GM12878 (cell line): ENCODE measurements around the gene BMI1. TPM values are rescaled to one million over a fixed set of nuclear protein-coding genes. Genes with fewer than 3 reads are reported as not detected.

Experiments used
- ATAC-seq: fragments of 200-7000 bp; cut with Tn5 transposase; 3 replicates; pipeline ENCODE4 v1.9.1; 2020; ENCODE audit warnings: mild to moderate bottlenecking, moderate library complexity
- BruUV-seq: library from RNA; stranded (reverse); fragments of 400-500 nt; replicated peaks from 2 replicates; lab custom pipeline; 2021; lab: Mats Ljungman, UMichigan
- CTCF ChIA-PET: fragments of 300-600 bp; sonication (Branson Sonifier 250); formaldehyde crosslinking; extraction: SDS; loops from one replicate; lab custom pipeline; 2021; ENCODE audit warnings: inconsistent platforms; lab: Yijun Ruan, JAX
- POLR2A ChIA-PET: fragments of 350-600 bp; formaldehyde crosslinking; extraction: SDS; loops from one replicate; lab custom pipeline; 2021; ENCODE audit warnings: inconsistent platforms; lab: Charles Lee
- RAD21 ChIA-PET: fragments of 300-600 bp; sonication (Branson Sonifier 250); formaldehyde crosslinking; loops from one replicate; lab custom pipeline; 2023; ENCODE audit warnings: antibody characterized with exemption; ENCODE audit not compliant: unreplicated experiment; lab: Charles Lee
- SMC1A ChIA-PET: fragments of 300-600 bp; sonication (Branson Sonifier 250); formaldehyde crosslinking; loops from one replicate; lab custom pipeline; 2023; ENCODE audit not compliant: unreplicated experiment, uncharacterized antibody; lab: Charles Lee
- DNase-seq: peaks from one replicate; pipeline ENCODE4 v3.0.0-alpha.2; 2011; ENCODE audit warnings: low read depth, low spot score
- FAIRE-seq: peaks from 3 replicates; lab custom pipeline; 2011; peaks lifted over from hg19 to GRCh38; lab: Jason Lieb, UNC
- H2AFZ ChIP-seq: 2 replicates; pipeline ENCODE4 v1.6.0; 2011; ENCODE audit warnings: low read depth, low read length, control low read depth; ENCODE audit not compliant: control insufficient read depth
- H3K27ac ChIP-seq: 2 replicates; pipeline ENCODE4 v1.5.1; 2011; ENCODE audit warnings: control low read depth; ENCODE audit not compliant: control insufficient read depth, insufficient read depth
- H3K27me3 ChIP-seq, 2 experiments: replicated peaks in 1 of 2; 2 replicates each; pipeline versions ENCODE4 v1.6.0 to v1.6.1; 2011; ENCODE audit warnings: low read length in 1 of 2; ENCODE audit not compliant: control insufficient read depth in 2 of 2, insufficient read depth in 2 of 2
- H3K36me3 ChIP-seq, 2 experiments: 2 replicates each; pipeline ENCODE4 v1.5.1; 2011; ENCODE audit warnings: low read length in 1 of 2; ENCODE audit not compliant: control insufficient read depth in 2 of 2, insufficient read depth in 2 of 2
- H3K4me1 ChIP-seq: 2 replicates; pipeline ENCODE4 v1.6.1; 2011; ENCODE audit warnings: mild to moderate bottlenecking, low read length, moderate library complexity, mixed read lengths; ENCODE audit not compliant: control insufficient read depth, insufficient read depth
- H3K4me2 ChIP-seq: 2 replicates; pipeline ENCODE4 v1.6.0; 2011; ENCODE audit warnings: control low read depth; ENCODE audit not compliant: control insufficient read depth, insufficient read depth
- H3K4me3 ChIP-seq: fragments of 200-600 bp; sonication (generic); 2 replicates; pipeline ENCODE4 v1.5.1; 2016
- H3K79me2 ChIP-seq: 2 replicates; pipeline ENCODE4 v1.6.0; 2011; ENCODE audit warnings: low read length; ENCODE audit not compliant: control insufficient read depth, insufficient read depth
- H3K9ac ChIP-seq: 2 replicates; pipeline ENCODE4 v1.8.0; 2011; ENCODE audit warnings: low read length, control low read depth, mixed read lengths; ENCODE audit not compliant: control insufficient read depth, insufficient read depth
- H3K9me3 ChIP-seq: replicated peaks from 3 replicates; pipeline ENCODE4 v1.5.1; 2011; ENCODE audit warnings: mild to moderate bottlenecking, low read length; ENCODE audit not compliant: control insufficient read depth, insufficient read depth
- H4K20me1 ChIP-seq: 2 replicates; pipeline ENCODE4 v1.6.0; 2011; ENCODE audit not compliant: control insufficient read depth, insufficient read depth
- CBX5 ChIP-seq: sonication (generic); IDR thresholded peaks from 2 replicates; pipeline ENCODE4 v1.6.1; 2016; ENCODE audit warnings: low read depth, moderate library complexity, mild to moderate bottlenecking, inconsistent platforms
- CREB1 ChIP-seq: IDR thresholded peaks from 2 replicates; pipeline ENCODE4 v1.6.1; 2012; ENCODE audit warnings: low read depth, mild to moderate bottlenecking, inconsistent platforms
- EZH2 ChIP-seq: IDR thresholded peaks from 2 replicates; pipeline ENCODE4 v1.6.1; 2012; ENCODE audit warnings: low read depth, mild to moderate bottlenecking, control low read depth, inconsistent platforms, low read length, borderline replicate concordance; ENCODE audit not compliant: control insufficient read depth
- HDGF ChIP-seq: fragments of 450-650 bp; IDR thresholded peaks from 2 replicates; pipeline ENCODE4 v1.6.1; 2016; ENCODE audit warnings: antibody characterized with exemption
- IKZF1 ChIP-seq: fragments of 450-650 bp; conservative IDR thresholded peaks from 2 replicates; pipeline ENCODE4 v1.6.1; 2017; ENCODE audit warnings: antibody characterized with exemption, mild to moderate bottlenecking
- IKZF2 ChIP-seq, 2 experiments: fragments of 450-650 bp; IDR thresholded peaks; 2 replicates each; pipeline ENCODE4 v1.6.1; 2017; ENCODE audit warnings: mild to moderate bottlenecking in 2 of 2, moderate library complexity in 2 of 2
- IRF4 ChIP-seq: IDR thresholded peaks from 2 replicates; pipeline ENCODE4 v1.6.1; 2011; ENCODE audit warnings: low read depth, low read length
- MXI1 ChIP-seq: fragments of 150-350 bp; IDR thresholded peaks from 2 replicates; pipeline ENCODE4 v1.6.1; 2011; ENCODE audit warnings: low read depth, mild to moderate bottlenecking, inconsistent platforms, low read length, improper control_type of control experiment
- PBX3 ChIP-seq: IDR thresholded peaks from 2 replicates; pipeline ENCODE4 v1.6.1; 2011; ENCODE audit warnings: mild to moderate bottlenecking, low read depth, low read length, moderate library complexity; ENCODE audit not compliant: insufficient replicate concordance
- RBBP5 ChIP-seq: fragments of 200-600 bp; sonication (generic); conservative IDR thresholded peaks from 2 replicates; pipeline ENCODE4 v1.6.1; 2016
- SMC3 ChIP-seq: IDR thresholded peaks from 2 replicates; pipeline ENCODE4 v1.6.1; 2011; ENCODE audit warnings: low read length, improper control_type of control experiment, borderline replicate concordance
- SP1 ChIP-seq: IDR thresholded peaks from one replicate; pipeline ENCODE4 v1.6.1; 2011; ENCODE audit warnings: low read depth, low read length
- SREBF1 ChIP-seq: IDR thresholded peaks from 2 replicates; pipeline ENCODE4 v1.6.1; 2012; ENCODE audit warnings: mild to moderate bottlenecking, low read length
- SRF ChIP-seq, 2 experiments: IDR thresholded peaks; 2 replicates each; pipeline ENCODE4 v1.6.1; 2011; ENCODE audit warnings: low read depth in 2 of 2, low read length in 2 of 2, mild to moderate bottlenecking in 1 of 2, moderate library complexity in 1 of 2
- STAT1 ChIP-seq: fragments of 450-650 bp; conservative IDR thresholded peaks from 2 replicates; pipeline ENCODE4 v1.6.1; 2014; ENCODE audit warnings: antibody characterized with exemption, mild to moderate bottlenecking
- SUZ12 ChIP-seq: fragments of 200-600 bp; sonication (generic); IDR thresholded peaks from one replicate; pipeline ENCODE4 v1.6.1; 2018; ENCODE audit warnings: antibody characterized with exemption, mild to moderate bottlenecking; ENCODE audit not compliant: unreplicated experiment
- TARDBP ChIP-seq: IDR thresholded peaks from 2 replicates; pipeline ENCODE4 v1.6.1; 2016; ENCODE audit warnings: borderline replicate concordance
- USF1 ChIP-seq: IDR thresholded peaks from 2 replicates; pipeline ENCODE4 v1.6.1; 2011; ENCODE audit warnings: borderline replicate concordance, low read depth, mild to moderate bottlenecking, moderate library complexity, mixed read lengths, low read length; ENCODE audit not compliant: insufficient read depth; ENCODE audit errors: extremely low read length
- YY1 ChIP-seq: IDR thresholded peaks from 2 replicates; pipeline ENCODE4 v1.6.1; 2011; ENCODE audit warnings: low read depth, mild to moderate bottlenecking, low read length
- ZNF217 ChIP-seq: fragments of 450-650 bp; IDR thresholded peaks from 2 replicates; pipeline ENCODE4 v1.6.1; 2017; ENCODE audit warnings: antibody characterized with exemption, mild to moderate bottlenecking
- ZSCAN29 ChIP-seq: fragments of 450-650 bp; IDR thresholded peaks from 2 replicates; pipeline ENCODE4 v1.6.1; 2017; ENCODE audit warnings: mild to moderate bottlenecking, moderate library complexity
- WGBS: methylation state at CpG from one replicate; pipeline ENCODE4 v1.1.6; 2016; ENCODE audit warnings: low lambda C conversion rate; ENCODE audit not compliant: insufficient replicate concordance, insufficient coverage; ENCODE audit errors: missing lambda C conversion rate; 5-methylcytosine and 5-hydroxymethylcytosine counted together
- in situ Hi-C: fragments of 300-500 bp; cut with MboI; formaldehyde crosslinking; loops from 9 replicates; pipeline ENCODE4 v1.14.3; 2018; ENCODE audit warnings: mixed read lengths
- intact Hi-C: fragments of 100-400 bp; cut with micrococcal nuclease; formaldehyde crosslinking; loops from one replicate; pipeline ENCODE4 v1.14.2; 2022; ENCODE audit not compliant: unreplicated experiment
- polyA plus RNA-seq, 11 experiments: library from polyadenylated mRNA; depleted of rRNA in 4 of 11; unstranded in 6 of 11; stranded (reverse) in 5 of 11; fragments of >200 nt; fragmentation: Nextera tagmentation in 4 of 11; fragmentation: Illumina TruSeq in 1 of 11; extraction: Ambion mirVana in 4 of 11; extraction: Trizol in 1 of 11; gene quantifications; 1 replicate in 1 of 11; 2 replicates in 10 of 11; pipeline versions ENCODE4 v1.2.1 to v1.2.3, GENCODE V29; 2011 to 2016; ENCODE audit warnings: inconsistent platforms in 2 of 11, missing spikeins in 2 of 11, low read depth in 1 of 11
- total RNA-seq, 4 experiments: library from RNA; depleted of rRNA in 3 of 4; stranded (reverse); fragments of >200 nt in 3 of 4; fragmentation: Illumina TruSeq in 1 of 4; extraction: Trizol in 1 of 4; gene quantifications; 2 replicates each; pipeline versions ENCODE4 v1.2.1 to v1.2.3, GENCODE V29; 2013 to 2021
- TF ChIP-seq, protein P1 (sequence below): IDR thresholded peaks from 2 replicates; pipeline ENCODE4 v1.6.1; 2012; ENCODE audit warnings: low read length, inconsistent platforms

BMI1 gene
- total and polyA plus RNA-seq, 10 of the 15 experiments (the other 5 are each of a cell fraction or from before 2014, with no cell fraction given): 8.0 to 49.7 (median 25.8) TPM

GRCh38 chr10:22321924-22322640 lies 1.2 kb downstream of the BMI1 start:
- intact Hi-C loops: loop anchor here (2.0 to 5.0 kb wide), 3 partner anchors 19 to 665 kb away; partner anchors contain the start of gene DNAJC1
- H3K9ac ChIP-seq: peak overlapping the region; percentile 75
- DNase-seq: no peak
- TF ChIP-seq MXI1 (no peak), USF1 (no peak), CREB1 (no peak), SRF (IDR thresholded peaks at IDR 0.05; ENCODE audit: low read depth in 2 of 2, low read length in 2 of 2) (no peak), RBBP5 (no peak), SMC3 (no peak), IRF4 (no peak), PBX3 (no peak), SP1 (no peak), TARDBP (no peak), YY1 (peak; percentile 66; the same call in 1 of the 2 replicates), ZNF217 (no peak), STAT1 (no peak), IKZF2 (IDR thresholded peaks at IDR 0.05) (0 out of 4 replicates have a peak, but pooled peaks of 1 of the 2 experiments have one; percentile 11), HDGF (no peak), SUZ12 (peak; percentile 100), EZH2 (peak; percentile 100), SREBF1 (no peak), CBX5 (no peak), ZSCAN29 (no peak), IKZF1 (peak; percentile 12; the same call in 1 of the 2 replicates)
- TF ChIP-seq, protein P1, sequence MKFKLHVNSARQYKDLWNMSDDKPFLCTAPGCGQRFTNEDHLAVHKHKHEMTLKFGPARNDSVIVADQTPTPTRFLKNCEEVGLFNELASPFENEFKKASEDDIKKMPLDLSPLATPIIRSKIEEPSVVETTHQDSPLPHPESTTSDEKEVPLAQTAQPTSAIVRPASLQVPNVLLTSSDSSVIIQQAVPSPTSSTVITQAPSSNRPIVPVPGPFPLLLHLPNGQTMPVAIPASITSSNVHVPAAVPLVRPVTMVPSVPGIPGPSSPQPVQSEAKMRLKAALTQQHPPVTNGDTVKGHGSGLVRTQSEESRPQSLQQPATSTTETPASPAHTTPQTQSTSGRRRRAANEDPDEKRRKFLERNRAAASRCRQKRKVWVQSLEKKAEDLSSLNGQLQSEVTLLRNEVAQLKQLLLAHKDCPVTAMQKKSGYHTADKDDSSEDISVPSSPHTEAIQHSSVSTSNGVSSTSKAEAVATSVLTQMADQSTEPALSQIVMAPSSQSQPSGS: no peak

More at GRCh38 chr10:22321924-22322640, 1.2 kb downstream of the BMI1 start:
- Histone ChIP-seq H3K36me3 (no peaks in the 10 kb centered on the region; a peak in 1 of 4 replicates), H2AFZ (peak overlapping the region; percentile 51), H3K9me3 (peaks cover 2% of the 10 kb centered on the region; the same call in 2 of the 3 replicates), H3K4me2 (peak overlapping the region; percentile 98), H3K4me1 (peaks cover 25% of the 10 kb centered on the region), H3K79me2 (peaks cover 19% of the 10 kb centered on the region), H4K20me1 (peaks cover 2% of the 10 kb centered on the region; the same call in 1 of the 2 replicates), H3K27ac (no peak overlapping the region), H3K27me3 (peaks cover 3 to 14% of the 10 kb centered on the region in 2 experiments), H3K4me3 (peak overlapping the region; percentile 81)
- 2% methylated on average over 17 of the region's 57 CpGs for WGBS
- FAIRE-seq: no peak
- in situ Hi-C loops: no loop called here
- no peak for ATAC-seq
- RAD21 ChIA-PET: interaction anchor here (1.2 to 1.8 kb wide), 2 partner anchors 18 to 22 kb away, joined by 3 to 6 read pairs; no protein-coding TSS in a partner anchor
- BruUV-seq: no TSS peak
- SMC1A ChIA-PET: interaction anchor here (1.5 kb wide), 1 partner anchor 22 kb away, joined by 5 read pairs; no protein-coding TSS in a partner anchor
- CTCF ChIA-PET: interaction anchor here (0.8 to 1.2 kb wide), 2 partner anchors 16 to 22 kb away, joined by 3 read pairs; no protein-coding TSS in a partner anchor
- POLR2A ChIA-PET: interaction anchor here (0.5 to 1.1 kb wide), 3 partner anchors 8 to 53 kb away, joined by 3 read pairs; no protein-coding TSS in a partner anchor
